Measurements from ENCODE around the gene TRIM27. TPM values are rescaled to one million over a fixed set of nuclear protein-coding genes. Genes with fewer than 3 reads are reported as not detected.
"Not testable (repeated sequence)": the region's sequence is repeated elsewhere in the genome, so short reads cannot be mapped to it uniquely, and the experiment has no call there.

The TRIM27 gene
- total RNA-seq, 2 donors from 2014 or later: 56.3 to 69.2 TPM

- H3K36me3 ChIP-seq (replicated peaks in 1 of 2; ENCODE audit: insufficient read depth in 1 of 2, low read depth in 2 of 2): no peaks in the 10 kb centered on the region
- H3K27ac ChIP-seq: no peak overlapping the region
- peak overlapping the region in 1 of 2 donors; percentile 7 for H3K4me3 ChIP-seq
- WGBS, 2 donors: 11% methylated on average over 13 of the region's 13 CpGs
- no peaks in the 10 kb centered on the region for H3K27me3 ChIP-seq
- H3K4me1 ChIP-seq: peaks cover 9% of the 10 kb centered on the region
- intact Hi-C loops (cut with DNase I): no loop called here
- ATAC-seq (peak; percentile 58), DNase-seq (peak; percentile 50 to 60 (median 56))
- no peak for TF ChIP-seq POLR2A (IDR thresholded peaks at IDR 0.05)
- no peak for TF ChIP-seq CTCF (IDR thresholded peaks at IDR 0.05)
- no peaks in the 10 kb centered on the region for H3K9me3 ChIP-seq
Measured at GRCh38 chr6:28953039-28953584, 29.3 kb upstream of the TRIM27 start.

GRCh38 chr6:28949656-28950195 is 25.9 kb upstream of the TRIM27 start:
- H3K36me3 ChIP-seq (replicated peaks in 1 of 2; ENCODE audit: insufficient read depth in 1 of 2, low read depth in 2 of 2); DNase-seq; H3K27me3 ChIP-seq; ATAC-seq; intact Hi-C loops (cut with DNase I); H3K9me3 ChIP-seq; H3K4me1 ChIP-seq; H3K27ac ChIP-seq; H3K4me3 ChIP-seq: not testable (repeated sequence)
- 92 to 96% methylated on average over 19 to 41 of the region's 41 CpGs for WGBS, 2 donors

- no peak for ATAC-seq
- Histone ChIP-seq H3K27me3 (no peaks in the 10 kb centered on the region), H3K36me3 (replicated peaks in 1 of 2; ENCODE audit: insufficient read depth in 1 of 2, low read depth in 2 of 2) (no peaks in the 10 kb centered on the region), H3K27ac (no peak overlapping the region), H3K4me3 (no peak overlapping the region), H3K9me3 (no peaks in the 10 kb centered on the region), H3K4me1 (peaks cover 7% of the 10 kb centered on the region)
- intact Hi-C loops (cut with DNase I): no loop called here
- 76 to 78% methylated on average over 23 of the region's 23 CpGs for WGBS, 2 donors
- no peak for DNase-seq
- TF ChIP-seq POLR2A (IDR thresholded peaks at IDR 0.05): no peak
- no peak for TF ChIP-seq CTCF (IDR thresholded peaks at IDR 0.05)
Measured at GRCh38 chr6:28948782-28949486, 25.1 kb upstream of the TRIM27 start.

GRCh38 chr6:28947831-28948270 is 24.1 kb upstream of the TRIM27 start:
- H3K4me1 ChIP-seq: peaks cover 10% of the 10 kb centered on the region
- no peaks in the 10 kb centered on the region for H3K36me3 ChIP-seq (replicated peaks in 1 of 2; ENCODE audit: insufficient read depth in 1 of 2, low read depth in 2 of 2)
- TF ChIP-seq POLR2A (IDR thresholded peaks at IDR 0.05) (no peak), CTCF (IDR thresholded peaks at IDR 0.05) (no peak)
- ATAC-seq: no peak
- no peak overlapping the region for H3K27ac ChIP-seq
- H3K4me3 ChIP-seq: no peak overlapping the region
- no peaks in the 10 kb centered on the region for H3K9me3 ChIP-seq
- intact Hi-C loops (cut with DNase I): no loop called here
- WGBS, 2 donors: 96 to 100% methylated on average over 1 of the region's 1 CpG
- H3K27me3 ChIP-seq: no peaks in the 10 kb centered on the region
- DNase-seq: no peak

- Histone ChIP-seq H3K9me3 (no peaks in the 10 kb centered on the region), H3K27ac (no peak overlapping the region), H3K4me3 (no peak overlapping the region), H3K36me3 (replicated peaks in 1 of 2; ENCODE audit: insufficient read depth in 1 of 2, low read depth in 2 of 2) (no peaks in the 10 kb centered on the region), H3K27me3 (no peaks in the 10 kb centered on the region), H3K4me1 (peaks cover 12% of the 10 kb centered on the region)
- ATAC-seq: no peak
- intact Hi-C loops (cut with DNase I): no loop called here
- DNase-seq: no peak
- TF ChIP-seq CTCF (IDR thresholded peaks at IDR 0.05): no peak
- no peak for TF ChIP-seq POLR2A (IDR thresholded peaks at IDR 0.05)
- WGBS, 2 donors: 62 to 76% methylated on average over 6 of the region's 6 CpGs
Measured at GRCh38 chr6:28947067-28947765, 23.4 kb upstream of the TRIM27 start.
